Endothelial cell of umbilical vein (primary cell): Measurements from ENCODE around the gene HPGDS.
"Not testable (repeated sequence)": the region's sequence is repeated elsewhere in the genome, so short reads cannot be mapped to it uniquely, and the experiment has no call there.

ENCODE experiments used
- EZH2 ChIP-seq: IDR thresholded peaks from 2 replicates; pipeline ENCODE4 v1.6.1; 2012; ENCODE audit warnings: borderline replicate concordance, low read depth, mild to moderate bottlenecking, moderate library complexity, low read length, inconsistent platforms; ENCODE audit not compliant: severe bottlenecking
- FOS ChIP-seq: IDR thresholded peaks from 2 replicates; pipeline ENCODE4 v1.6.1; 2011; ENCODE audit warnings: mild to moderate bottlenecking, low read length, moderate library complexity, borderline replicate concordance; ENCODE audit not compliant: insufficient read depth
- JUN ChIP-seq: IDR thresholded peaks from 2 replicates; pipeline ENCODE4 v1.6.1; 2011; ENCODE audit warnings: borderline replicate concordance, low read depth; ENCODE audit not compliant: insufficient read length, insufficient read depth
- MAX ChIP-seq: IDR thresholded peaks from 2 replicates; pipeline ENCODE4 v1.6.1; 2011; ENCODE audit not compliant: insufficient read depth, insufficient read length
- POLR2A ChIP-seq: IDR thresholded peaks from 2 replicates; pipeline ENCODE4 v1.6.1; 2012; ENCODE audit warnings: low read depth, mild to moderate bottlenecking, control low read depth, low read length
- POLR2AphosphoS5 ChIP-seq: IDR thresholded peaks from 2 replicates; pipeline ENCODE4 v1.6.1; 2012; ENCODE audit warnings: low read depth, mild to moderate bottlenecking, control low read depth, low read length, moderate library complexity; ENCODE audit not compliant: insufficient read depth
- TF ChIP-seq, protein P1 (sequence below), 2 donors: IDR thresholded peaks; 1 replicate in 1 of 2; 2 replicates in 1 of 2; pipeline ENCODE4 v1.5.1; 2011; ENCODE audit warnings: low read length in 2 of 2, mild to moderate bottlenecking in 2 of 2, moderate library complexity in 2 of 2, control low read depth in 1 of 2, inconsistent platforms in 1 of 2, low read depth in 1 of 2; ENCODE audit not compliant: insufficient read depth in 1 of 2; ENCODE audit errors: extremely low read depth in 1 of 2

- not testable (repeated sequence) for TF ChIP-seq POLR2A, EZH2, JUN, POLR2AphosphoS5, MAX, FOS
- TF ChIP-seq, protein P1, sequence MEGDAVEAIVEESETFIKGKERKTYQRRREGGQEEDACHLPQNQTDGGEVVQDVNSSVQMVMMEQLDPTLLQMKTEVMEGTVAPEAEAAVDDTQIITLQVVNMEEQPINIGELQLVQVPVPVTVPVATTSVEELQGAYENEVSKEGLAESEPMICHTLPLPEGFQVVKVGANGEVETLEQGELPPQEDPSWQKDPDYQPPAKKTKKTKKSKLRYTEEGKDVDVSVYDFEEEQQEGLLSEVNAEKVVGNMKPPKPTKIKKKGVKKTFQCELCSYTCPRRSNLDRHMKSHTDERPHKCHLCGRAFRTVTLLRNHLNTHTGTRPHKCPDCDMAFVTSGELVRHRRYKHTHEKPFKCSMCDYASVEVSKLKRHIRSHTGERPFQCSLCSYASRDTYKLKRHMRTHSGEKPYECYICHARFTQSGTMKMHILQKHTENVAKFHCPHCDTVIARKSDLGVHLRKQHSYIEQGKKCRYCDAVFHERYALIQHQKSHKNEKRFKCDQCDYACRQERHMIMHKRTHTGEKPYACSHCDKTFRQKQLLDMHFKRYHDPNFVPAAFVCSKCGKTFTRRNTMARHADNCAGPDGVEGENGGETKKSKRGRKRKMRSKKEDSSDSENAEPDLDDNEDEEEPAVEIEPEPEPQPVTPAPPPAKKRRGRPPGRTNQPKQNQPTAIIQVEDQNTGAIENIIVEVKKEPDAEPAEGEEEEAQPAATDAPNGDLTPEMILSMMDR (IDR thresholded peaks at IDR 0.05; ENCODE audit: extremely low read depth in 1 of 2, insufficient read depth in 1 of 2, low read depth in 1 of 2, low read length in 2 of 2): not testable (repeated sequence)
These were observed 40.3 kb upstream of the HPGDS start for GRCh38 chr4:94382891-94383290.
